Ovary (tissue), 3 donors: Measurements from ENCODE around the gene SLTM.

Experiments
- EP300 ChIP-seq: sonication (generic); formaldehyde crosslinking; IDR thresholded peaks from one replicate; pipeline ENCODE4 v1.6.1; 2017; ENCODE audit warnings: antibody characterized with exemption
- POLR2A ChIP-seq: fragments of 450-650 bp; IDR thresholded peaks from one replicate; pipeline ENCODE4 v1.6.1; 2017; ENCODE audit warnings: antibody characterized with exemption, mild to moderate bottlenecking, moderate library complexity
- TF ChIP-seq, protein P1 (sequence below), 3 donors: fragments of 450-650 bp in 2 of 3; fragments of 200-600 bp in 1 of 3; IDR thresholded peaks; one replicate each; pipeline versions ENCODE4 v1.5.1 to v1.8.0; 2016 to 2022; ENCODE audit warnings: antibody characterized with exemption in 3 of 3, mild to moderate bottlenecking in 1 of 3
- donor health status: DM: no; HTN: no; CAD: no.

GRCh38 chr15:58900631-58901030, 32.8 kb downstream of the SLTM start:
- TF ChIP-seq, protein P1, sequence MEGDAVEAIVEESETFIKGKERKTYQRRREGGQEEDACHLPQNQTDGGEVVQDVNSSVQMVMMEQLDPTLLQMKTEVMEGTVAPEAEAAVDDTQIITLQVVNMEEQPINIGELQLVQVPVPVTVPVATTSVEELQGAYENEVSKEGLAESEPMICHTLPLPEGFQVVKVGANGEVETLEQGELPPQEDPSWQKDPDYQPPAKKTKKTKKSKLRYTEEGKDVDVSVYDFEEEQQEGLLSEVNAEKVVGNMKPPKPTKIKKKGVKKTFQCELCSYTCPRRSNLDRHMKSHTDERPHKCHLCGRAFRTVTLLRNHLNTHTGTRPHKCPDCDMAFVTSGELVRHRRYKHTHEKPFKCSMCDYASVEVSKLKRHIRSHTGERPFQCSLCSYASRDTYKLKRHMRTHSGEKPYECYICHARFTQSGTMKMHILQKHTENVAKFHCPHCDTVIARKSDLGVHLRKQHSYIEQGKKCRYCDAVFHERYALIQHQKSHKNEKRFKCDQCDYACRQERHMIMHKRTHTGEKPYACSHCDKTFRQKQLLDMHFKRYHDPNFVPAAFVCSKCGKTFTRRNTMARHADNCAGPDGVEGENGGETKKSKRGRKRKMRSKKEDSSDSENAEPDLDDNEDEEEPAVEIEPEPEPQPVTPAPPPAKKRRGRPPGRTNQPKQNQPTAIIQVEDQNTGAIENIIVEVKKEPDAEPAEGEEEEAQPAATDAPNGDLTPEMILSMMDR (IDR thresholded peaks at IDR 0.05), result no peak
- TF ChIP-seq EP300, result no peak
- TF ChIP-seq POLR2A, result no peak
